Dedifferentiated amniotic fluid mesenchymal stem cell (primary cell): ENCODE results near the gene EME2.
"Not testable (repeated sequence)": the region's sequence is repeated elsewhere in the genome, so short reads cannot be mapped to it uniquely, and the experiment has no call there.

Source experiments
- DNase-seq: peaks from one replicate; pipeline ENCODE4 v3.0.0-alpha.2; 2016; ENCODE audit errors: extremely low spot score

EME2 gene, protein sequence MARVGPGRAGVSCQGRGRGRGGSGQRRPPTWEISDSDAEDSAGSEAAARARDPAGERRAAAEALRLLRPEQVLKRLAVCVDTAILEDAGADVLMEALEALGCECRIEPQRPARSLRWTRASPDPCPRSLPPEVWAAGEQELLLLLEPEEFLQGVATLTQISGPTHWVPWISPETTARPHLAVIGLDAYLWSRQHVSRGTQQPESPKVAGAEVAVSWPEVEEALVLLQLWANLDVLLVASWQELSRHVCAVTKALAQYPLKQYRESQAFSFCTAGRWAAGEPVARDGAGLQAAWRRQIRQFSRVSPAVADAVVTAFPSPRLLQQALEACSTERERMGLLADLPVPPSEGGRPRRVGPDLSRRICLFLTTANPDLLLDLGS

DNA sequence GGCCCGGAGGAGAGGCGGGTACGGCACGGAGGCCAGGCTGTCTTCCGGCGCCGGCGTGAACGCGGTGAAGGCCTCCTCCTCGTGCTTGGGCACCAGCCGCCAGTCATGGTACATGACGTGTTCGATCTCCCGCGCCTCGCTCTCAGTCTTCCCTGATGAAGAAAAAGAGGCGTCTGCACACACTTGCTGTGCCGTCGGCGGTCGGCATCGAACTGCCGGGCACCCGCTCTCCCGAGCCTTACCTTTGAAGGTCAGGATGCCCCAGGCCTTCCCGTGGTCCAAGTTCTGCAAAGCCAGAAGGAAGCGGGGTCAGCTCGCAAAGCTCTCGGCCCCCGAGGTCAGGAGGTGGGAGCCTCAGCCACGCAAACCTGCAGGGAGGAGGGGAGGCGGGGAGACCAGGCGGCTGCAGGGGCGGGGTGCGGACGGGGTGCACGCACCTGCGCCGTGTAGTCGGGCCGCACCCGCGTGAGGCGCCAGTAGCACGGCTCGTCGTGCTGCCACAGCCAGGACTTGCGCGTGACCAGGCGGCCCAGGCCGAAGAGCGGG, at the start of gene EME2:
EME2 (plus strand) TSS at position 449 of the 546 bp plus-strand sequence. CDS start 418 bp downstream, outside the sequence.
- DNase-seq = no peak

DNA sequence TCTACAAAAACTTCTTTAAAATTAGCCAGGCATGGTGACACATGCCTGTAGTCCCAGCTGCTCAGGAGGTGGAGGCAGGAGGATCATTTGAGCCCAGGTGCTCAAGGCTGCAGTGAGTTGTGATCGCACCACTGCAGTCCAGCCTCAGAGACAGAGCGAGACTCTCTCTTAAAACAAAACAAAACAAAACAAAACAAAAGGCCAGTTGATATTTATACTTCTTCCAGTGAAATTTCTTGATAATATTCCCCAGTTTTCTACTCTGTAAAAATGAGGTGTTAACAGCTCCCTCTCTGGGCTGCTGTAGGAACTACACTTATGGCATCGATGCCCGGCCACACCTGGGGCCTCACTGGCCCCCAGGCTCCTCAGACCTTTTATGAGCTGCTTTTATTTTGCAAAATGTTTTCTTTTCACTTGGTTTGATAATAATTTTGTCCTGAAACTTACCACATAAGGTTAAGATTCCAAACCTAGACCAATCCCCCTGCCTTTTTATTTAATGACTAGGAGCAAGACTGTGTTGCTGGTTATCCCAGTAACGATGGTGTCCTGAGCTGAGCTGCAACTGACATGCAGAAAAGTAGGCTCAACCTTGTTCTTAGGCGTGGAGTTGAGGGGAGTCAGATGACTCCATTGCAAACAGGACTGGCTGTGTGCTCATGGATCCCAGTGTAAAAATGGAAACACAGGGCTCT, 49.0 kb upstream of the EME2 start:
- peak; percentile 36 for DNase-seq

DNA sequence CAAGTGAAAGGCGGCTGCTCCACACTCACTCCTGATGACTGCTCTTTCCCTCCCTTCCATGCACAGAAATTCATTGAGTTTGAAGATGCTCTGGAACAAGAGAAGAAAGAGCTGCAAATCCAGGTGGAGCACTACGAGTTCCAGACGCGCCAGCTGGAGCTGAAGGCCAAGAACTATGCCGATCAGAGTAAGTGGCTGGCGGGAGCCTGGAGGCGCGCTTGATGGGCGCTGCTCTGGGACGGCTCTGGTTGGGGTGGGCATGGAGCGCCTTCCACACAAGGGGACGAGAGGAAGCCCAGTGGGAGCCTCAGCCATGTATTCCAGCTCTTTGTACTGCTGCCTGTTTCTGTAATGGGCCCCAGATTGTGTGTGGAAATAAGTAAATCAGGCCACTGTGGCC, 48.1 kb upstream of the EME2 start:
- no peak for DNase-seq

DNA sequence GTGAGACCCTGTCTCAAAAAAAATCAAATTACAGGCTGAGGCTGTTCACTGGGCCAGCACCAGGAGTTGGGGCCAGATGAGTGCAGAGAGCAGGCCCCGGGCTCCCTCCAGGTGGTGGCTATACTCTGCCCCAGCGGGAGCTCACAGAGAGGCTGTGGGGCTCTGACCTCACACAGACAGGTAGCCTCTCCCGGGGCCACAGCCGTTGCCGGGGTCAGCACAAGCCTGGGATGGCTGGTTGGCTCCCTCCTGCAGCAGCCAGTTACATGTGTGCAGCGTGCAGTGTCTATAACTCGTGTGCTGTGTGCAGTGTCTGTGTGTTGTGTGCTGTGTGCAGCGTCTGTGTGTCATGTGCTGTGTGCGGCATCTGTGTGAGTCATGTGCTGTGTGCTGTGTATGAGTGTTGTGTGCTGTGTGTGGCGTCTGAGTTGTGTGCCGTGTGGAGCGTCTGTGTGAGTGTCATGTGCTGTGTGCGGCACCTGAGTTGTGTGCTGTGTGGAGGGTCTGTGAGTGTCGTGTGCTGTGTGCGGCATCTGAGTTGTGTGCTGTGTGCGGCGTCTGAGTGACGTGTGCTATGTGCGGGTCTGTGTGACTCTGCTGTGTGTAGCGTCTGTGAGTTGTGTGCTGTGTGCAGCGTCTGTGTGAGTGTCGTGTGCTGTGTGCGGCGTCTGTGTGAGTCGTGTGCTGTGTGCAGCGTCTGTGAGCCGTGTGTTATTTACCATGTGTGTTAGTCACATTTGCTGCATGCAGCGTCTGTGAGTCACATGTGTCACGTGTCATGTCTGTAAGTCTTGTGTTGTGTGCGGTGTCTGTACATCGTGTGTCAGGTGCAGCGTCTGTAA, 45.7 kb upstream of the EME2 start:
- DNase-seq = no peak

DNA sequence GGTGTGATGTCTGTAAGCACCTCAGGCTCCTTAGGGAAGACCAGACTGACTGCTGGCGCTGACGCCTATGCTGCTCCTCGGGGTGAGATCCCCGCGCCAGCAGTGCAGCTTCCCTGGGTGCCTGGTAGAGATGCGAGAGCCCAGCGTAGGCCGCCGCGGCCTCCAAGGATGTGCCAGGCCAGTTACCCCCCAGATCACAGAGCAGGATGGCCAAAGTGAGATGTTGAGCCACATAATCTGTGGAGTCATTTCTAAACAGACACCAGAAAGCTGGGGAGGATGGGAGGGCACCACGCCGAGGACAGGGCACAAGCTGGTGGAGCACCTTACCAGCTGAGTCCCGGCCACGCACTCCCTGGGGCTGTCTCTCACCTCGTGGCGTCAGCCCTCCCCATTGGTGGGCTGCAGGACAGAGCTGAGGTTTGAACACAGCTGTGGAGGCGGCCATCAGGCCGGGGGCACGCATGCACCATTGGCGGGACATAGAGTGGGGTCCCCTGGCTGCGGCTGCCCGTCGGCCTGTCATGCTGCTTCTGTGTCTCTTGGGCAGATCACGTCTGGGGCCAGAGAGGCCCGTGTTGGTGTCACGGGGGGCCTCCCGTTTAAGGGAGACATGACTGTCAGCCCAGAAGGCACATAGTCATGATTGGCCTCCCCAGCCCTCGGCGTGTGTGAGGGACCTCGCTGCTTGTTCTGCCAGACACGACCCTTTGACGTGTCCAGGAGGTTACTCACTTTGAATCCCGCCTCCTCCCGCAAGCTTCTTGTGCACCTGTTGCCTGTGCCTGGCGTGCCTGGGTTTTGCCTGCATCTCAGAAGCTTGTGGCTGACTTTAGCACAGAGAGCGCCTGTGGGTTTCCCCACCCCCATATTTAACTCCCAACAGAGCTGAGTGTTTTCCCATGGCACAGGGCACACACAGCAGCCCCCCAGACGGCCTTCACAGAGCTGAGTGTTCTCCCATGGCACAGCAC, 44.7 kb upstream of the EME2 start:
- DNase-seq = no peak

DNA sequence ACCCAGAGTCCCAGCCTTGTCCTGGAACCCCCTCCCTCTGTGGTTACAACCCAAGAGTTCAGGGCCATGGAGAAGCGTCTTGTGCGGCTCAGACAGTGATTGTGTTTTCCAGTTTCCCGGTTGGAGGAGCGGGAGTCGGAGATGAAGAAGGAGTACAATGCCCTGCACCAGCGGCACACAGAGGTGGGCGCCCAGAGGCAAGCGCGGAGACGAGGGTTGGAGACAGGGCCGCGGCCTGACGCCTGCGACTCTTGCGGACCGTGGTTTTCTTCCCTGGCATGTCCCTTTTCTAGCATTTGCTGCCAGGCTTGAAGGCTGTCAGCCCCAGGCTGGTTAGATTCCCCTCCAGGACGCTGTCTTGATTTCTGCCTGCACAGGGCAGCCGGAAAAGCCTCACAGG, 43.6 kb upstream of the EME2 start:
- DNase-seq = no peak

DNA sequence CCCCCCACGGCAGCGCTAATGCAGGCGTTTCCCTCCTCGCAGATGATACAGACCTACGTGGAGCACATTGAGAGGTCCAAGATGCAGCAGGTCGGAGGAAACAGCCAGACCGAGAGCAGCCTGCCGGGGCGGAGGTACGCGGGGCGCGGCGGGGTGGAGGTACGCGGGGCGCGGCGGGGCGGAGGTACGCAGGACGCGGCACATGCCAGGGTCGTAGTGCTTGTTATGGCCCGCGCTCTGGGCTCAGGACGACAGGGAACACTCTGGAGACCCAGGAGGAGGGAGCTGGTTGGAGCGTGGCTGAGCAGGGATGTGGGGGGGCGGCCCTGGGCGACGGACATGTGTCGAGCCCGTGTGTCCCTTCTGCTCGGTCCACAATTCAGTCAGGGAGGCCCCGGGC, 43.2 kb upstream of the EME2 start:
- no peak for DNase-seq

DNA sequence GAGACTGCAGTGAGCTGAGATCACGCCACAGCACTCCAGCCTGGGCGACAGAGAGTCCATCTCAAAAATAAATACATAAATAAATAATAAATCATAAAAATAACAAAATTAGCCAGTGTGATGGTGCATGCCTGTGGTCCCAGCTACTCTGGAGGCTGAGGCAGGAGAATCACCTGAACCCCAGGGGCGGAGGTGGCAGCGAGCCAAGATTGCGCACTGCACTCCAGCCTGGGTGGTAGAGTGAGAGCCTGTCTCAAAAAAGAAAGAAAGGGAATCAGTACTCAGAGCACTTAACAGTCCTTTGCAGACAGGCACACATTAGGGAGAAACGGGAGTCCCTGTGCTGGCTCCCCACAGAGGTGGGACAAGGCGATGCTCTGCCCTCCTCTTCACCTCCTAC, 41.5 kb upstream of the EME2 start:
- no peak for DNase-seq

DNA sequence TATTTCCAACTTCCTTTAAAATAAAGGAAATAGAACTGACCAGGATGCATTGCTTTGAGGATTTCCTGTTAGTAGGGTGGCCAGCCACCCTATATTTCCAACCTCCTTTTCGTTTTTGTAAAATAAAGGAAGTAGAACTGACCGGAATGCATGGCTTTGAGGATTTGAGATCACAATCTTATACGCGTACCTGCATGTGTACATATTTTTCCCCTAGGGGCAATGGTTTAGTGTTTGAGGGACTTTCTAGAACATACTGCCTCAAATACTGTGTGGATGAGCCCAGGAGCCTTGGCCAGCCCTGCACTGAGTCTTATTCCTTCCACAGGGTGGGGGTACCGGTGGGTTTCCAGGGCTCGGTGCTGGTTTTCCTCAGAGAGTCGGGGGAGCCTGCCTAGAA, 41.0 kb upstream of the EME2 start:
- DNase-seq = no peak

DNA sequence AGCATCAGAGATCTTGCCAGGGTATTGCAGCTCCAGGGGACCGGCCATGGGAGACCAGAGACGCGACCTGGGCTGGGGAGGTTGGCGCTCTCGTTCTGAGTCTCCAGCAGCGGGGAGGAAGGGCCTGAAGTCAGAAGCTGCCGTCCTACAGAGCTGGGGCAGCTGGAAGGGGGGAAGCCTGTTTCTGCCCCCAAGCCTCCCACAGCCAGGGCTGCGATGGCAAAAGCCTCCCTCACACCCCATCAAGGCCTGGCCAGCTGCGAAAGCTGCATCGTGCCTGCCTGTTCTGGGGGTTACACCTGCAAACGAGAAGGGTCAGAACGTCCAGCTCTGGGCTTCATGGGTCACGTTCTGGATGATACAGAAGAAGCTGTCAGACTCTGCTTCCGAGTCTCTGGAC, 40.5 kb upstream of the EME2 start:
- no peak for DNase-seq

DNA sequence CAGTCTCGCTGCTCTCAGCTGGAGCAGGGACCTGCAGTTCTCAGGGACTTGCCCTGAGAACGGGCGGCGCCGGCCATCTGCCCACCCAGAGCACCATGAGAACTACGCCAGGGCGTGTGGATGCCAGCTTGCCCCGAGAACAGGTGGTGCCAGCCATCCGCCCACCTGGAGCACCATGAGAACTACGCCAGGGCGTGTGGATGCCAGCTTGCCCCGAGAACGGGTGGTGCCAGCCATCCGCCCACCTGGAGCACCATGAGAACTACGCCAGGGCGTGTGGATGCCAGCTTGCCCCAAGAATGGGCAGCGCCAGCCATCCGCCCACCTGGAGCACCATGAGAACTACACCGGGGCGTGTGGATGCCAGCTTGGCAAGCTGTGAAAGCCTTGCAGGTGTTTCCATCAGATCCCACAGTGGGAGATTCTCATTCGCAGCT, 40.0 kb upstream of the EME2 start:
- DNase-seq = not testable (repeated sequence)

DNA sequence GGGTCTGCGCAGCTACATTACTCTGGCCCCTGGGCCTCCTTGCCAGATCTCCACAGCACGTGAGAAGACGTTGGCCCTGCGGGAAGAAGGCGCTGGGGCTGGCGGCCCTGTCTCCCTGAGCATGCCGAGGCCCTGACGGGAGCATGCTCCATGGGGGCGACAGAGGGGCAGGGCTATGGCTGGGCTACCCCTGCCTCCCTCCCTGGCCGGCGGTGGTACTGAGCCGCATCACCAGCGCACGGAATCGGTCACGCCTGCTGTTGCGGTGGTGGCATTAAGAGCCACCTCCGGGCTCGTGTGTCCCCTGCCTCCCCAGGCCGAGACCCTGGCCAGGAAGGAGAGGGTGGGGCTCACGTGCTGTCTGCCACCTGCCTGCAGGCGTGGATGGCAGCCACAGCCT, 38.5 kb upstream of the EME2 start:
- DNase-seq = no peak

DNA sequence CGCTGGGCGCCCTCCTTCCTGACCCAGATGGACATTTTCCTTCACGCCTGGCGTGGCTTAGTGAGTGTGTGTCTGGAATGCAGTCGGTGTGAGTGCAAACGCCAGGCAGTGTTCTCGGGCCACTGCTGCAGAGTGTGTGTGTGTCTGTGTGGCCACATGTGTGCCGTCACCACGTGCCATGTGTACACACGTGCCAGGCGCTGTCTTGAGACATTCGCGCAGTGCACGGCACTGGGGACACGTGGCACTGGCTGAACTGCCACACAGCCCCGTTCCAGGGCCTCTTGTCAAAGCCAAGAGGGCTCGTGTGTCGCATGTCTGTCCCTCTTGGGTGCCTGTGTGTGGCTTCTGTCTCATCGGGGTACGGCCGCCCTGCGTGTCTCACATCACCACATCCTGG, 37.8 kb upstream of the EME2 start:
- DNase-seq = no peak

DNA sequence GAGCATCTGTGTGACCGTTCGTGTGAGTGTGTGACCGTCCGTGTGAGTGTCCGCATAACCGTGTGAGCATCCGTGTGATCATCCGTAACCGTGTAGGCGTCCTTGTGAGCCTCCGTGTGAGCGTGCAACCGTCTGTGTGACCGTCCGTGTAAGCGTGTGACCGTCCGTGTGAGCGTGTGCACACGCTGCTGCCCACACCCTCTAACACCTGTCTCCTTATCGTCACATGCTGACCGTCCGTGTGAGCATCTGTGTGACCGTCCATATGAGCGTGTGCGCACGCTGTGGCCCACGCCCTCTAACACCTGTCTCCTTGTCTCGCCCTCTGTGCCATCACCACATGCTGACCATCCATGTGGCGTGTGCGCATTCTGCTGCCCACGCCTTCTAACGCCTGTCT, 32.4 kb upstream of the EME2 start:
- no peak for DNase-seq

DNA sequence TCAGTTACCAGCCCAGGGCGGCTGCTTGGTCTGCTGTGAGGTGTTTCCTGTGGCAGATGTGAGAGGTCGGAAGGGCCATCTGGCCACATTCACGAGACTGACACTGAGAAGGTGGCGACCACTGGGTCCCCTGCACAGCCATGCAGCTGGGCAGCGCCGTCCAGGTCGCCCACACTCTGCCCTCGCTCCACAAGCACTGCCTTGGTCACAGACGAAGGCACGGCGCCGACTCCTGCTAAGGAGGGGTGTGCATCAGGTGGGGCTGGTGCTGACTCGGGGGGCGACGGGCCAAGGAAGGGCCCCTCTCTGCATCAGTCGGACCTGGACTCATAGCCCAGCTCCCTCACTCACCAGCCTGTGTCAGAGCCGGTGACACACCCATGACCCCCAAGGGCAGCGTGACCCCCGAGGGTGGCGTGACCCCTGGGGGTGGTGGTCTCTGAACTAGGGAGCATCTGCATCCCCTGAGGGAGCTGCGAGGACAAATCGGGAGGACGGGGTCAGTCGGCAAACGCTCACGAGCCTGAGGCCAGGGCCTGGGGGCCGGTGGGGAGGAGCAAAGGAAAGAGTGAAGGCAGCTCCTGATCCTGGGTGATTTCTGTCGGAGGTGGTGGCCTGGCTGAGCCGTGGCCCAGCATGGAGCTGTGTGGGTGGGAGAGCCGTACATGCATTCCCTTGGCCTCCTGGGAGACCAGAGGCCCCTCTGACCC, 31.7 kb upstream of the EME2 start:
- no peak for DNase-seq

DNA sequence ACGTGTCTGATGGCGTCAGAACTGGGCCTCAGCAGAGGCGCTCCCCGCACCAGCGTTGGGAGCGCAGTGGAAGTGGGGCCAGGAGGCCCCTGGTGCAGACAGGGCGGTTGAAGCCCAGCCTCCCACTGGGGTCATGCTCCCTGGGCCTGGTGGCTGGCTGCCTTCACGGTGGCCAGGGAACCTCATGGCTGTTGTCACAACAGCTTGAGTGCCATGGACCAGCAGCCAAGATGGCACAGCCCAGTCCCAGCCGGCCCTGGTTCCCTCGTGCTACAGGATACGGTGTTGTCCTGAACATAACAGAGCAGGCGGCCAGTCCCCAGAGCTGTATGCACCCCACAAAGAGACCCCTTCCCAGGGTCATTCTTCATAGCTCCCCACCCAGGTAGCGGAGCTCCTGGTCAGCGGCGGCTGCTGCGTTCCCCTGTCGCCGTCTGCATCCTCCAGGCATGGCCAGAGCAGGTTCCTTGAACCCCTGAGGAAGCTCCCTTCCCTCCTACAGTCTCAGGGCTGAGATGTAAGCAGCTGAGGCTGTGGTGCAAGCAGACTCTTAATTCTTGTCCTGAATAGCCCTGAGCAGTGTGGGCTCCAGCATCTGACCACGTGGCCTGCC, 31.0 kb upstream of the EME2 start:
- no peak for DNase-seq

DNA sequence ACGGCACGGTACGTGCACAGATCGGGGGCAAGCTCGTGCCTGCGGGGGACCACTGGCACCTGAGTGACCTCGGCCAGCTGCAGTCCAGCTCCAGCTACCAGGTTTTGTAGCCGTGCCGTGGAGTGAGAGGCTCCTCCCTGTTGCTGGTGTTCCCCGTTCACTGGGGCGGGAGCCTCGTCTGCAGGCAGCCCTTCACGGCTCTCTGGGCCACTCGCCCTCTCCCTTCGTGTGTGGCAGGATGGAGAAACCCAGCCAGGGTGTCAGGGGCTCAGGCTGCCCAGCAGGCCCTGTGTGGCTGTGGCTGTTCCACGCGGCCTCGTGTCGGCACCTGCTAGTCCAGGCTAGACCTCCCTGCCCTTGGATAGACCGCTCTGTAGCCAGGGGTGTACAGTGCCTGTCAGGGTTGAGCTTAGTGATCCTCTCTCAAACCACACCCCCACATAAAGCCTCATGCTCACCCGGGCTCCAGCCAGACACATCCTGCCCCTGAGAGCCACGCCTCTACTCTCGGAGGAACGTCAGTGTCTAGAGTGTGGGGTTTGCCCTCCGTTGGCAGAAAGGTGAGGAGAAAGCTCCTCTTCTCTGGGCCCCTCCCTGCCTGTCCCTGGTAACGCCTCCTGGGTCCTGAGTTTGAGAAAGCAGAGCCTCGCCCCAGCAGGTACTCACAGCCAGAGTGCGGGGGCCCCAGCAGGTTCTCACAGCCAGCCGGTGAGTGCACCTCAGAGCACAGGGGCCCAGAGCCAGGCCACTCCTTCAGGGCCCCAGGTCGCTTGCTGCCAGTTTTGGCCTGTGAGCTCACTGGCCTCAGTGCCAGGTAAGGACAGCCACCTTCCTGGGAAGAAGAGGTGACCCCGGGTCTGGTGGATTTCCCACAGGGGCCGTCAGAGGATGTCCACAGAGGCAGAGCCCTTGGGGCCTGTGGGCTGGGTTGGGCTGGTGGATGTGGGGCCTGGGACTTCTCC, 29.0 kb upstream of the EME2 start:
- DNase-seq = no peak

DNA sequence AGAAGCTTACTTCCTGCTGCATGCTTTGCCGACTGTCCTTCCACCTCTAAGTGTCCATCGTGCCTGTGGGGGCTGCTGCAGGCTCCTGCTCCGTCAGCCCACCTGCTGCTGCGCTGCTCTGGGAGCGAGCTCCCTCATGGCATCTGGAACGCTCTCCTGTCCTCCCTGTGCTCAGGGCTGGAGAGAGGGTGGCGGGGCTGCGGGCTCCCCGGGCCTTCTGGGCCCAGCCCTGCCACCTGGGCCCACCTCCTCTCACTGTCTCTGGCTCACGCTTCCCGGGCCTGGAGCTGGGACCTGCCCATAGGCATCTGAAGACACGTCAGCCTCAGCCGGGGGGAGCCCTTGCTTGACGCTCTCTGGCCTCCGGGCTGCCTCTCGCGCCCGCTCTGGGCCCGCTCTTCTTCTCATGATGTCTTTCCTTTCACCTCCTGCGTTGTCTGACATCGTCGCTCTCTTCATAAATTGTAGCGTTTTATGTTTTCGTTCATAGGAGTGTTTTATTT, 28.2 kb upstream of the EME2 start:
- DNase-seq = no peak
